WTC11 (cell line): ENCODE data around the gene SPTLC3. TPM values are rescaled to one million over a fixed set of nuclear protein-coding genes. Genes with fewer than 3 reads are reported as not detected.

ENCODE experiments used
- ATAC-seq: fragments of 200-7000 bp; cut with Tn5 transposase; 2 replicates; pipeline ENCODE4 v1.10.0; 2021; ENCODE audit warnings: mild to moderate bottlenecking, moderate library complexity
- CTCF ChIA-PET: fragments of 300-600 bp; sonication (Branson Sonifier 250); formaldehyde crosslinking; loops from one replicate; lab custom pipeline; 2021; ENCODE audit warnings: antibody characterized with exemption; lab: Charles Lee
- POLR2A ChIA-PET: fragments of 350-600 bp; sonication (Branson Sonifier 250); formaldehyde crosslinking; loops from one replicate; lab custom pipeline; 2021; ENCODE audit warnings: antibody characterized with exemption; lab: Charles Lee
- DNase-seq: peaks from one replicate; pipeline ENCODE4 v3.0.0; 2021; ENCODE audit warnings: low spot score
- H3K27ac Mint-ChIP-seq: 2 replicates; pipeline ENCODE4 v1.8.0; 2021; ENCODE audit warnings: mixed read lengths
- H3K27me3 Mint-ChIP-seq: 2 replicates; pipeline ENCODE4 v1.8.0; 2021; ENCODE audit warnings: low read depth, mild to moderate bottlenecking, moderate library complexity, mixed read lengths
- H3K36me3 Mint-ChIP-seq: 2 replicates; pipeline ENCODE4 v1.8.0; 2021; ENCODE audit warnings: mixed read lengths
- H3K4me1 Mint-ChIP-seq: 2 replicates; pipeline ENCODE4 v1.8.0; 2022; ENCODE audit warnings: mixed read lengths
- H3K4me3 Mint-ChIP-seq: 2 replicates; pipeline ENCODE4 v1.8.0; 2021; ENCODE audit warnings: mild to moderate bottlenecking, moderate library complexity, mixed read lengths
- H3K9me3 Mint-ChIP-seq: 2 replicates; pipeline ENCODE4 v1.8.0; 2021; ENCODE audit warnings: mixed read lengths
- CBFB ChIP-seq: sonication (generic); formaldehyde crosslinking; IDR thresholded peaks from 2 replicates; pipeline ENCODE4 v1.8.1; 2022; ENCODE audit warnings: mild to moderate bottlenecking, low read depth, missing genetic modification reagents
- CREM ChIP-seq: sonication (generic); formaldehyde crosslinking; IDR thresholded peaks from 2 replicates; pipeline ENCODE4 v1.8.1; 2022; ENCODE audit warnings: mild to moderate bottlenecking, missing genetic modification reagents, moderate library complexity
- JAZF1 ChIP-seq: fragments of 250-450 bp; sonication (Bioruptor Pico); IDR thresholded peaks from 2 replicates; pipeline ENCODE4 v1.9.0; 2021; ENCODE audit warnings: moderate library complexity, mild to moderate bottlenecking, inconsistent platforms
- JUN ChIP-seq: sonication (generic); formaldehyde crosslinking; IDR thresholded peaks from 2 replicates; pipeline ENCODE4 v1.8.0; 2023; ENCODE audit warnings: mild to moderate bottlenecking, missing genetic modification reagents
- NR1H2 ChIP-seq: sonication (generic); formaldehyde crosslinking; IDR thresholded peaks from 2 replicates; pipeline ENCODE4 v1.9.0; 2021; ENCODE audit warnings: mild to moderate bottlenecking, moderate library complexity, missing genetic modification reagents
- USF2 ChIP-seq: sonication (generic); formaldehyde crosslinking; IDR thresholded peaks from 2 replicates; pipeline ENCODE4 v1.8.1; 2023; ENCODE audit warnings: mild to moderate bottlenecking, missing genetic modification reagents, moderate library complexity
- ZNF232 ChIP-seq: sonication (generic); formaldehyde crosslinking; IDR thresholded peaks from 2 replicates; pipeline ENCODE4 v1.8.0; 2022; ENCODE audit warnings: mild to moderate bottlenecking, missing genetic modification reagents
- ZNF396 ChIP-seq: fragments of 250-450 bp; sonication (Bioruptor Pico); IDR thresholded peaks from 2 replicates; pipeline ENCODE4 v1.8.0; 2021; ENCODE audit warnings: mild to moderate bottlenecking, moderate library complexity, borderline replicate concordance
- ZNF532 ChIP-seq: fragments of 250-450 bp; sonication (Bioruptor Pico); IDR thresholded peaks from 2 replicates; pipeline ENCODE4 v1.9.0; 2021; ENCODE audit warnings: mild to moderate bottlenecking, borderline replicate concordance
- ZSCAN18 ChIP-seq: fragments of 250-450 bp; sonication (Bioruptor Pico); IDR thresholded peaks from 2 replicates; pipeline ENCODE4 v2.1.2; 2022; ENCODE audit warnings: mild to moderate bottlenecking, moderate library complexity
- total RNA-seq: library from RNA; stranded (reverse); gene quantifications from 3 replicates; pipeline ENCODE4 v1.2.3, GENCODE V29; 2021
- TF ChIP-seq, protein P1 (sequence below): sonication (generic); formaldehyde crosslinking; IDR thresholded peaks from 2 replicates; pipeline ENCODE4 v1.8.0; 2022; ENCODE audit warnings: mild to moderate bottlenecking, missing genetic modification reagents
- TF ChIP-seq, protein P2 (sequence below): fragments of 250-450 bp; sonication (Bioruptor Pico); conservative IDR thresholded peaks from 2 replicates; pipeline ENCODE4 v1.9.0; 2021; ENCODE audit warnings: mild to moderate bottlenecking
- TF ChIP-seq, protein P3 (sequence below): sonication (generic); formaldehyde crosslinking; IDR thresholded peaks from 2 replicates; pipeline ENCODE4 v1.8.0; 2022; ENCODE audit warnings: mild to moderate bottlenecking, missing genetic modification reagents
- TF ChIP-seq, protein P4 (sequence below): fragments of 250-450 bp; sonication (Bioruptor Pico); IDR thresholded peaks from 2 replicates; pipeline ENCODE4 v1.9.0; 2021; ENCODE audit warnings: mild to moderate bottlenecking

The SPTLC3 gene
- total RNA-seq, 1 experiment from 2014 or later, result 0.13 TPM

GRCh38 chr20:13092111-13092510 lies 83.3 kb downstream of the SPTLC3 start:
- no peak overlapping the region for H3K4me3 Mint-ChIP-seq
- ATAC-seq (no peak), DNase-seq (no peak)
- no peaks in the 10 kb centered on the region for H3K9me3 Mint-ChIP-seq
- H3K27me3 Mint-ChIP-seq, result no peaks in the 10 kb centered on the region
- ChIA-PET CTCF (no interaction called here), POLR2A (interaction anchor here (0.6 kb wide), 1 partner anchor 176 kb away, joined by 3 read pairs; no protein-coding TSS in a partner anchor)
- H3K36me3 Mint-ChIP-seq, result no peaks in the 10 kb centered on the region
- H3K4me1 Mint-ChIP-seq, result no peaks in the 10 kb centered on the region
- H3K27ac Mint-ChIP-seq, result no peak overlapping the region
- no peak for TF ChIP-seq ZSCAN18 (CRISPR knock-in tag)
- TF ChIP-seq, protein P1, sequence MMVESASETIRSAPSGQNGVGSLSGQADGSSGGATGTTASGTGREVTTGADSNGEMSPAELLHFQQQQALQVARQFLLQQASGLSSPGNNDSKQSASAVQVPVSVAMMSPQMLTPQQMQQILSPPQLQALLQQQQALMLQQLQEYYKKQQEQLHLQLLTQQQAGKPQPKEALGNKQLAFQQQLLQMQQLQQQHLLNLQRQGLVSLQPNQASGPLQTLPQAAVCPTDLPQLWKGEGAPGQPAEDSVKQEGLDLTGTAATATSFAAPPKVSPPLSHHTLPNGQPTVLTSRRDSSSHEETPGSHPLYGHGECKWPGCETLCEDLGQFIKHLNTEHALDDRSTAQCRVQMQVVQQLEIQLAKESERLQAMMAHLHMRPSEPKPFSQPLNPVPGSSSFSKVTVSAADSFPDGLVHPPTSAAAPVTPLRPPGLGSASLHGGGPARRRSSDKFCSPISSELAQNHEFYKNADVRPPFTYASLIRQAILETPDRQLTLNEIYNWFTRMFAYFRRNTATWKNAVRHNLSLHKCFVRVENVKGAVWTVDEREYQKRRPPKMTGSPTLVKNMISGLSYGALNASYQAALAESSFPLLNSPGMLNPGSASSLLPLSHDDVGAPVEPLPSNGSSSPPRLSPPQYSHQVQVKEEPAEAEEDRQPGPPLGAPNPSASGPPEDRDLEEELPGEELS (CRISPR knock-in tag), result no peak
- no peak for TF ChIP-seq NR1H2 (CRISPR knock-in tag)
- TF ChIP-seq, all 79 proteins: peak for 0

DNA sequence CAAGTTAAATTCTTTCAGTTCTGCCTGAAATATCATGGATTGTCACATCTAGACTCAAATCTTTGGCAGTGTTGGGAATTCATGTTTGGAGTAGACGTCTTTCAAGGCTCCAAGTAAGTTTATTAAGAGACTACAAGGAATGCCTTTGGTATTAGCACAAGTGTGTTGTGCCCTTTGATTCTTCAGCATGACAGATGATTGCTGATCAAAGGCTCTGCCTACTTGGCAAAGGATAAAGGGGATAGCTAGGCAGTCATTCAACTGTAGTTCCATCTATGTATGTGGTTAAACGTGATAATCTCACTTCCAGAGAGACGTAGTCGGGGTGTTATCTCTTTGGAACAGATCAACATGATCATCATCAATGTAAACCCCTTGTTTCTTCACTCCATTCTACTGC lies 86.2 kb downstream of the SPTLC3 start:
- no peak for TF ChIP-seq ZNF232 (CRISPR knock-in tag)
- TF ChIP-seq JAZF1 (CRISPR knock-in tag), result no peak
- TF ChIP-seq, protein P2, sequence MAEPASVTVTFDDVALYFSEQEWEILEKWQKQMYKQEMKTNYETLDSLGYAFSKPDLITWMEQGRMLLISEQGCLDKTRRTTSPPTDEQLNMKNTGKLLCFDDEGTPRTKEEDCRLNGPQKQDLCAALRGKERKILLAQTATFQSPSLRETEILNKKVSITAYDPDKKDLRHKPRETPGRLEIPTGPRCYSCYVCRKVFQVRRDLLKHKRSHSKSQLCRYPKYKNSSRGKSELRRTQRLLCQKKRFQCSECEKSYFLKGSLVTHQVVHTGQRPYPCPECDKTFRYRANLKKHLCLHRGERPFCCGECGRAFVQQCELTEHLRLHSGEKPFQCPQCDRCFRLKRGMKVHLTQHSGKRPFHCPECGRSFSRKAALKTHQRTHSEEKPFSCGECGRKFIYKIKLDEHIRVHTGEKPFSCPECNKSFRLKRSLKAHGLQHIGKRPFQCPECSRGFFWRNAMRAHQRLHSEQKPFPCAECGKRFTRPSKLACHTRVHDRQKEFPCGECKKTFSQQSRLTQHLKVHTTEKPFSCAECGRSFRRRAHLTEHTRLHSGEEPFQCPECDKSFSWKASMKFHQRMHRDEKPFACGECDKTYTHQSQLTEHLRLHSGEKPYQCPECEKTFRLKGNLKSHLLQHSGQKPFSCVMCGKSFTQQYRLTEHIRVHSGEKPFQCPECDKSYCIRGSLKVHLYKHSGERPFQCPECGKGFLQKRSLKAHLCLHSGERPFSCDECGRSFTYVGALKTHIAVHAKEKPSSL (CRISPR knock-in tag), result no peak
- TF ChIP-seq, protein P3, sequence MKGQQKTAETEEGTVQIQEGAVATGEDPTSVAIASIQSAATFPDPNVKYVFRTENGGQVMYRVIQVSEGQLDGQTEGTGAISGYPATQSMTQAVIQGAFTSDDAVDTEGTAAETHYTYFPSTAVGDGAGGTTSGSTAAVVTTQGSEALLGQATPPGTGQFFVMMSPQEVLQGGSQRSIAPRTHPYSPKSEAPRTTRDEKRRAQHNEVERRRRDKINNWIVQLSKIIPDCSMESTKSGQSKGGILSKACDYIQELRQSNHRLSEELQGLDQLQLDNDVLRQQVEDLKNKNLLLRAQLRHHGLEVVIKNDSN (CRISPR knock-in tag), result no peak
- no peak for TF ChIP-seq ZNF396 (CRISPR knock-in tag)
- TF ChIP-seq CREM (CRISPR knock-in tag), result no peak
- no peak for TF ChIP-seq USF2 (CRISPR knock-in tag)
- no peak for TF ChIP-seq JUN
- TF ChIP-seq, protein P4, sequence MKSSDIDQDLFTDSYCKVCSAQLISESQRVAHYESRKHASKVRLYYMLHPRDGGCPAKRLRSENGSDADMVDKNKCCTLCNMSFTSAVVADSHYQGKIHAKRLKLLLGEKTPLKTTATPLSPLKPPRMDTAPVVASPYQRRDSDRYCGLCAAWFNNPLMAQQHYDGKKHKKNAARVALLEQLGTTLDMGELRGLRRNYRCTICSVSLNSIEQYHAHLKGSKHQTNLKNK (CRISPR knock-in tag), result no peak
- TF ChIP-seq CBFB (CRISPR knock-in tag), result no peak
- no peak for TF ChIP-seq ZNF532 (CRISPR knock-in tag)
- no peak for ATAC-seq
- H3K36me3 Mint-ChIP-seq, result no peaks in the 10 kb centered on the region
- DNase-seq, result no peak
- no peaks in the 10 kb centered on the region for H3K27me3 Mint-ChIP-seq
- no peaks in the 10 kb centered on the region for H3K9me3 Mint-ChIP-seq
- H3K27ac Mint-ChIP-seq, result no peak overlapping the region
- POLR2A ChIA-PET, result no interaction called here
- H3K4me1 Mint-ChIP-seq, result peaks cover 13% of the 10 kb centered on the region
- H3K4me3 Mint-ChIP-seq, result no peak overlapping the region
- CTCF ChIA-PET, result no interaction called here
